Central memory CD8-positive, alpha-beta T cell (primary cell): Measurements from ENCODE around the gene IMMT.

Experiments used
- ATAC-seq: fragments of 150-1000 bp; cut with Tn5 transposase; replicated peaks from 2 replicates; pipeline ENCODE4 v1.10.0; 2022; ENCODE audit warnings: mild to moderate bottlenecking, moderate FRiP score, moderate number of reproducible peaks; ENCODE audit not compliant: poor library complexity, severe bottlenecking; ENCODE audit errors: extremely low read depth
- DNase-seq, 2 donors: peaks; one replicate each; pipeline ENCODE4 v3.0.0; 2021; ENCODE audit warnings: low spot score in 2 of 2
- H3K27ac Mint-ChIP-seq: one replicate; pipeline ENCODE4 v1.8.0; 2022; ENCODE audit warnings: low read depth, mild to moderate bottlenecking, moderate library complexity, mixed read lengths
- H3K27me3 Mint-ChIP-seq: one replicate; pipeline ENCODE4 v1.8.0; 2022; ENCODE audit warnings: mixed read lengths
- H3K36me3 Mint-ChIP-seq: one replicate; pipeline ENCODE4 v1.8.0; 2022; ENCODE audit warnings: mild to moderate bottlenecking, moderate library complexity, mixed read lengths; ENCODE audit not compliant: insufficient read depth
- H3K4me1 Mint-ChIP-seq: one replicate; pipeline ENCODE4 v1.8.0; 2022; ENCODE audit warnings: mixed read lengths
- H3K4me3 Mint-ChIP-seq: one replicate; pipeline ENCODE4 v1.8.0; 2022; ENCODE audit warnings: mild to moderate bottlenecking, moderate library complexity, mixed read lengths
- H3K9me3 Mint-ChIP-seq: one replicate; pipeline ENCODE4 v1.8.0; 2022; ENCODE audit warnings: mixed read lengths

Gene IMMT

GRCh38 chr2:86107031-86107430 is 88.2 kb downstream of the IMMT start:
- peaks cover 54% of the 10 kb centered on the region for H3K36me3 Mint-ChIP-seq
- H3K27me3 Mint-ChIP-seq: no peaks in the 10 kb centered on the region
- no peak for ATAC-seq
- H3K4me3 Mint-ChIP-seq: peak overlapping the region; percentile 93
- DNase-seq: no peak
- peak overlapping the region; percentile 95 for H3K27ac Mint-ChIP-seq
- H3K4me1 Mint-ChIP-seq: peaks cover 63% of the 10 kb centered on the region
- no peaks in the 10 kb centered on the region for H3K9me3 Mint-ChIP-seq

- Mint-ChIP-seq H3K9me3 (no peaks in the 10 kb centered on the region), H3K27me3 (no peaks in the 10 kb centered on the region), H3K36me3 (peaks cover 48% of the 10 kb centered on the region), H3K27ac (peak within 1 kb of the TSS; percentile 95), H3K4me3 (peak within 1 kb of the TSS; percentile 93), H3K4me1 (peaks cover 69% of the 10 kb centered on the region)
- ATAC-seq (peak; percentile 94), DNase-seq (peak; percentile 77 to 86)
Measured at GRCh38 chr2:86105969-86106945, 89.0 kb downstream of the IMMT start, which contains the start of gene PTCD3. TSS of gene PTCD3 (plus strand) at chr2:86106235. CDS start at chr2:86106248, 13 bp downstream.

- peak; percentile 78 for ATAC-seq
- Mint-ChIP-seq H3K27me3 (no peaks in the 10 kb centered on the region), H3K27ac (peak within 1 kb of the TSS; percentile 95), H3K4me1 (peaks cover 64% of the 10 kb centered on the region), H3K36me3 (peaks cover 39% of the 10 kb centered on the region), H3K4me3 (peak within 1 kb of the TSS; percentile 93), H3K9me3 (no peaks in the 10 kb centered on the region)
- DNase-seq: peak; percentile 61 to 80
Measured at GRCh38 chr2:86105252-86105968, 89.9 kb downstream of the IMMT start, which contains the start of gene POLR1A. TSS of gene POLR1A (minus strand) at chr2:86105886. CDS start at chr2:86105776, 110 bp downstream.

DNA sequence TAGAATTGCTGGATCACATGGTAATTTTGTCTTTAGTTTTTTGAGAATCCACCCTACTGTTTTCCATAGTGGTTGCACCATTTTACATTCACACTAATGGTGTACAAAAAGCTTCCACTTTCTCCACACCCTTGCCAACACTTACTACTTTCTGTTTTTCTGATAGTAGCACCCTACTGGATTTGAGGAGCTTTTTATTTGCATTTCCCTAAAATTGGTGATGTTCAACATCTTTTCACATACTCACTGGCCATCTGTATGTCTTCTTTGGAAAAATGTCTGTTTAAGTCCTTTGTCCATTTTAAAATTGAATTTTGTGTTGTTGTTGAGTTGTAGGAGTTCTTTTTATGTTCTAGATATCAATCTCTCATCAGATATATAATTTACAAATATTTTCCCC is 93.1 kb downstream of the IMMT start:
- H3K9me3 Mint-ChIP-seq: no peaks in the 10 kb centered on the region
- ATAC-seq: no peak
- peaks cover 50% of the 10 kb centered on the region for H3K4me1 Mint-ChIP-seq
- peaks cover 31% of the 10 kb centered on the region for H3K36me3 Mint-ChIP-seq
- H3K27me3 Mint-ChIP-seq: no peaks in the 10 kb centered on the region
- DNase-seq: no peak
- no peak overlapping the region for H3K4me3 Mint-ChIP-seq
- H3K27ac Mint-ChIP-seq: no peak overlapping the region

DNA sequence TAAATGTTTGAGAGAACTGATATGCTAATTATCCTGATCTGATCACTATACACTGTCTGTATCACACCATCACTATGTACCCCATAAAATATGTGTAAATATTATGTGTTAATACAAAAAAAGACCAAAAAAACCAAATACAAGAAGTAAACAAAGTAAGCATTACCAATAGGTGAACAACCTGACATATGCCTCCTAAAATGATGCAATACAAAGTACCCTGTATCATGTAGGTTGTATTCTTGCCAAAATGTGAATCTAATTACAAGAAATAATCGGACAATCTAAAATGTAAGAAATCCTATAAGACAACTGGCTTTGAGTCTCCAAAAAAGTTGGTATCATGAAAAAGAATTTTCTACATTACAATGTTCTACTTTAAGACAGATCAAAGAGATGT is 97.3 kb downstream of the IMMT start:
- no peaks in the 10 kb centered on the region for H3K27me3 Mint-ChIP-seq
- peaks cover 23% of the 10 kb centered on the region for H3K36me3 Mint-ChIP-seq
- H3K9me3 Mint-ChIP-seq: no peaks in the 10 kb centered on the region
- peaks cover 22% of the 10 kb centered on the region for H3K4me1 Mint-ChIP-seq
- ATAC-seq: no peak
- H3K4me3 Mint-ChIP-seq: no peak overlapping the region
- DNase-seq: no peak
- peak overlapping the region; percentile 15 for H3K27ac Mint-ChIP-seq

DNA sequence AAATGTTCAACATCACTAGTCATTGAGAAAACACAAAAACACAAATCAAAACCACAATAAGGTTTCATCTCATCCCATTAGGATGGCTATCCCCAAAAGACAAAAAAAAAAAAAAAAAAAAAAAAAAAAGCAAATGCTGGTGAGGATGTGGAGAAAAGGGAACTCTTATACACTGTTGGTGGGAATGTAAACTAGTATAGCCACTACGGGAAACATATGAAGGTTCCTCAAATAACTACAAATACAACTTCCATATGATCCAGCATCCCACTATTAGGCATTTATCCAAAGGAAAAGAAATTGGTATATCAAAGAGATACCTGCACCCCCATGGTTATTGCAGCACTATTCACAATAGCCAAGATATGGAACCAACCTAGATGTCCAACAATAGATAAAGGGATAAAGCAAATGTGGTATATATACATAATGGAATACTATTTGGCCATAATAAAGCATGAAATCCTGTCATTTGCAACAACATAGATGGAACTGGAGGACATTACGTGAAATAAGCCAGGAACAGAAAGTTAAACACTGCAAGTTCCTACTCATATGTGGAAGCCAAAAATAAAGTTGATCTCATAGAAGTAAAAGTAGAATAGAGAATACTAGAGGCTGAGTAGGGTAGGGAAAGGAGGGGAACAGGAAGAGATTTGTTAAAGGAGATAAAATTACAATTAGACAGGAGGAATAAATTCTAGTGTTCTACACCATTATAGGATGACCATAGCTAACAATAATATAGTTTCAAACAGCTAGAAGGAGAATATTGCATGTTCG is 98.0 kb downstream of the IMMT start:
- Mint-ChIP-seq H3K4me1 (peaks cover 16% of the 10 kb centered on the region), H3K27me3 (no peaks in the 10 kb centered on the region), H3K4me3 (no peak overlapping the region), H3K36me3 (peaks cover 24% of the 10 kb centered on the region), H3K27ac (peak overlapping the region; percentile 15), H3K9me3 (no peaks in the 10 kb centered on the region)
- ATAC-seq: no peak
- no peak for DNase-seq

GRCh38 chr2:86094229-86094628 is 101.0 kb downstream of the IMMT start:
- H3K4me3 Mint-ChIP-seq: no peak overlapping the region
- H3K27ac Mint-ChIP-seq: no peak overlapping the region
- no peak for DNase-seq
- peaks cover 7% of the 10 kb centered on the region for H3K4me1 Mint-ChIP-seq
- no peaks in the 10 kb centered on the region for H3K27me3 Mint-ChIP-seq
- H3K36me3 Mint-ChIP-seq: peaks cover 30% of the 10 kb centered on the region
- no peak for ATAC-seq
- no peaks in the 10 kb centered on the region for H3K9me3 Mint-ChIP-seq
